H1 (cell line): ENCODE results near the gene CIC. TPM values are rescaled to one million over a fixed set of nuclear protein-coding genes. Genes with fewer than 3 reads are reported as not detected.

Source experiments
- CTCF ChIA-PET: fragments of 300-600 bp; sonication (Branson Sonifier 250); formaldehyde crosslinking; loops from one replicate; lab custom pipeline; 2021; ENCODE audit not compliant: partially characterized antibody; lab: Charles Lee
- POLR2A ChIA-PET: fragments of 300-600 bp; sonication (Branson Sonifier 250); formaldehyde crosslinking; loops from one replicate; lab custom pipeline; 2021; ENCODE audit warnings: inconsistent platforms; ENCODE audit not compliant: partially characterized antibody; lab: Charles Lee
- DNase-seq, 2 experiments: peaks; one replicate each; pipeline versions ENCODE4 v3.0.0 to v3.0.0-alpha.2; 2010 to 2022; ENCODE audit warnings: low spot score in 2 of 2, low read depth in 1 of 2, mixed read lengths in 1 of 2
- FAIRE-seq: peaks from 2 replicates; lab custom pipeline; 2011; peaks lifted over from hg19 to GRCh38; lab: Jason Lieb, UNC
- H2AFZ ChIP-seq: 2 replicates; pipeline ENCODE4 v1.8.1; 2012; ENCODE audit warnings: low read length, inconsistent platforms
- H2AK5ac ChIP-seq: 2 replicates; pipeline ENCODE4 v1.6.1; 2013; ENCODE audit warnings: low read depth, low read length
- H2BK120ac ChIP-seq: replicated peaks from 2 replicates; pipeline ENCODE3; 2013; ENCODE audit warnings: low read depth, low read length, inconsistent platforms
- H2BK12ac ChIP-seq: 2 replicates; pipeline ENCODE4 v1.6.1; 2013; ENCODE audit warnings: low read depth, low read length
- H2BK15ac ChIP-seq: 2 replicates; pipeline ENCODE4 v1.6.1; 2013; ENCODE audit warnings: low read length
- H2BK20ac ChIP-seq: 2 replicates; pipeline ENCODE4 v1.6.1; 2013; ENCODE audit warnings: low read length
- H2BK5ac ChIP-seq: 2 replicates; pipeline ENCODE4 v1.6.1; 2013; ENCODE audit warnings: low read depth, low read length
- H3K14ac ChIP-seq: 2 replicates; pipeline ENCODE4 v1.6.1; 2013; ENCODE audit warnings: inconsistent platforms; ENCODE audit not compliant: insufficient read length
- H3K18ac ChIP-seq: 2 replicates; pipeline ENCODE4 v1.6.1; 2013; ENCODE audit warnings: low read length; ENCODE audit errors: extremely low read depth
- H3K23ac ChIP-seq: 2 replicates; pipeline ENCODE4 v1.6.1; 2013; ENCODE audit warnings: inconsistent platforms; ENCODE audit not compliant: insufficient read length
- H3K23me2 ChIP-seq: 2 replicates; pipeline ENCODE4 v1.6.1; 2013; ENCODE audit warnings: low read depth, low read length
- H3K27ac ChIP-seq: 2 replicates; pipeline ENCODE4 v1.6.1; 2011; ENCODE audit warnings: low read depth, low read length, inconsistent platforms
- H3K27me3 ChIP-seq, 4 experiments: replicated peaks in 1 of 4; 1 replicate in 1 of 4; 2 replicates in 3 of 4; pipeline versions ENCODE4 v1.6.1 to v1.8.1; 2011 to 2013; ENCODE audit warnings: low read length in 3 of 4, mild to moderate bottlenecking in 3 of 4, inconsistent platforms in 2 of 4, mixed read lengths in 2 of 4, moderate library complexity in 1 of 4; ENCODE audit not compliant: control insufficient read depth in 3 of 4, insufficient read depth in 3 of 4; ENCODE audit errors: extremely low read depth in 1 of 4
- H3K36me3 ChIP-seq, 4 experiments: 2 replicates each; pipeline versions ENCODE4 v1.6.1 to v1.8.1; 2011 to 2013; ENCODE audit warnings: mild to moderate bottlenecking in 4 of 4, low read length in 3 of 4, moderate library complexity in 2 of 4, control low read depth in 1 of 4, inconsistent platforms in 1 of 4; ENCODE audit not compliant: insufficient read depth in 4 of 4, control insufficient read depth in 2 of 4
- H3K4ac ChIP-seq: replicated peaks from 2 replicates; pipeline ENCODE3; 2013; ENCODE audit warnings: low read length, low read depth, mixed read lengths, inconsistent platforms; ENCODE audit not compliant: insufficient read length
- H3K4me1 ChIP-seq, 4 experiments: replicated peaks in 1 of 4; 1 replicate in 1 of 4; 2 replicates in 3 of 4; pipeline versions ENCODE4 v1.6.1 to v1.8.1; 2011 to 2013; ENCODE audit warnings: low read length in 3 of 4, inconsistent platforms in 2 of 4, mixed read lengths in 1 of 4; ENCODE audit not compliant: insufficient read depth in 4 of 4, control insufficient read depth in 3 of 4
- H3K4me2 ChIP-seq, 2 experiments: 2 replicates each; pipeline versions ENCODE4 v1.6.1 to v1.8.1; 2011 to 2013; ENCODE audit warnings: low read depth in 2 of 2, low read length in 2 of 2, control low read depth in 1 of 2, inconsistent platforms in 1 of 2, mild to moderate bottlenecking in 1 of 2; ENCODE audit not compliant: insufficient read depth in 1 of 2
- H3K4me3 ChIP-seq, 4 experiments: fragments of 200-600, 300-600 bp in 1 of 4; sonication (generic), shearing (Covaris generic), sonication (Bioruptor Twin) in 1 of 4; 2 replicates each; pipeline versions ENCODE4 v1.5.1 to v1.8.1; 2011 to 2016; ENCODE audit warnings: low read length in 4 of 4, low read depth in 3 of 4, control low read depth in 2 of 4, inconsistent platforms in 2 of 4, mild to moderate bottlenecking in 2 of 4, mixed read lengths in 1 of 4, moderate library complexity in 1 of 4; ENCODE audit not compliant: insufficient read depth in 2 of 4; ENCODE audit errors: extremely low read depth in 1 of 4
- H3K56ac ChIP-seq: replicated peaks from 2 replicates; pipeline ENCODE3; 2013; ENCODE audit warnings: low read depth, mild to moderate bottlenecking, mixed read lengths, low read length, inconsistent platforms; ENCODE audit not compliant: insufficient read length
- H3K79me1 ChIP-seq: 2 replicates; pipeline ENCODE4 v1.6.1; 2013; ENCODE audit warnings: low read depth, low read length, control low read depth
- H3K79me2 ChIP-seq, 2 experiments: 2 replicates each; pipeline versions ENCODE4 v1.6.1 to v1.8.1; 2012 to 2013; ENCODE audit warnings: low read length in 2 of 2, mild to moderate bottlenecking in 2 of 2, inconsistent platforms in 1 of 2; ENCODE audit not compliant: insufficient read depth in 2 of 2, control insufficient read depth in 1 of 2
- H3K9ac ChIP-seq, 4 experiments: replicated peaks in 1 of 4; 1 replicate in 1 of 4; 2 replicates in 3 of 4; pipeline versions ENCODE4 v1.6.1 to v1.8.1; 2011 to 2013; ENCODE audit warnings: low read depth in 3 of 4, low read length in 3 of 4, control low read depth in 2 of 4, mild to moderate bottlenecking in 2 of 4, moderate library complexity in 2 of 4, inconsistent platforms in 1 of 4; ENCODE audit errors: extremely low read depth in 1 of 4
- H3K9me3 ChIP-seq, 2 experiments: 2 replicates each; pipeline versions ENCODE4 v1.6.1 to v1.8.1; 2012 to 2013; ENCODE audit warnings: mild to moderate bottlenecking in 2 of 2, moderate library complexity in 2 of 2, control low read depth in 1 of 2, inconsistent platforms in 1 of 2, low read depth in 1 of 2, low read length in 1 of 2, mixed read lengths in 1 of 2; ENCODE audit not compliant: insufficient read depth in 2 of 2
- H4K20me1 ChIP-seq, 2 experiments: replicated peaks in 1 of 2; 2 replicates each; pipeline versions ENCODE3 to v1.8.1; 2011 to 2013; ENCODE audit warnings: inconsistent platforms in 2 of 2, low read length in 2 of 2, mild to moderate bottlenecking in 1 of 2; ENCODE audit not compliant: insufficient read depth in 2 of 2, control insufficient read depth in 1 of 2
- H4K5ac ChIP-seq: 2 replicates; pipeline ENCODE4 v1.6.1; 2013; ENCODE audit warnings: low read length, low read depth, mixed read lengths, inconsistent platforms; ENCODE audit not compliant: insufficient read length
- H4K8ac ChIP-seq: 2 replicates; pipeline ENCODE4 v1.8.0; 2013; ENCODE audit warnings: mild to moderate bottlenecking, moderate library complexity, low read length, inconsistent platforms; ENCODE audit not compliant: insufficient read depth; ENCODE audit errors: extremely low read depth
- H4K91ac ChIP-seq: replicated peaks from 2 replicates; pipeline ENCODE3; 2013; ENCODE audit warnings: low read length, mixed read lengths, inconsistent platforms; ENCODE audit not compliant: insufficient read length
- ATF3 ChIP-seq: IDR thresholded peaks from 2 replicates; pipeline ENCODE4 v1.6.1; 2011; ENCODE audit warnings: low read depth, mild to moderate bottlenecking, low read length; ENCODE audit not compliant: insufficient read depth
- SIN3A ChIP-seq, 2 experiments: IDR thresholded peaks in 1 of 2; conservative IDR thresholded peaks in 1 of 2; 2 replicates each; pipeline ENCODE4 v1.6.1; 2011 to 2012; ENCODE audit warnings: low read length in 2 of 2, improper control_type of control experiment in 1 of 2, low read depth in 1 of 2, mild to moderate bottlenecking in 1 of 2
- SP1 ChIP-seq: IDR thresholded peaks from 2 replicates; pipeline ENCODE4 v1.6.1; 2011; ENCODE audit warnings: low read depth, low read length
- USF2 ChIP-seq: IDR thresholded peaks from 2 replicates; pipeline ENCODE4 v1.6.1; 2011; ENCODE audit warnings: low read length, improper control_type of control experiment
- YY1 ChIP-seq: IDR thresholded peaks from 2 replicates; pipeline ENCODE4 v1.6.1; 2011; ENCODE audit warnings: low read depth, mild to moderate bottlenecking, low read length
- WGBS, 2 experiments: shearing (Covaris generic) in 1 of 2; methylation state at CpG; one replicate each; pipeline versions ENCODE4 v1.1.6 to v1.1.7; 2013 to 2015; ENCODE audit warnings: low lambda C conversion rate in 2 of 2, mixed read lengths in 2 of 2, inconsistent platforms in 1 of 2, low coverage in 1 of 2, missing lambda C conversion rate in 1 of 2; ENCODE audit not compliant: insufficient replicate concordance in 2 of 2, insufficient coverage in 1 of 2, insufficient read length in 1 of 2; ENCODE audit errors: extremely low coverage in 1 of 2, missing lambda C conversion rate in 1 of 2; 5-methylcytosine and 5-hydroxymethylcytosine counted together
- polyA plus RNA-seq, 7 experiments: library from polyadenylated mRNA; depleted of rRNA in 3 of 7; stranded (reverse) in 5 of 7; unstranded in 2 of 7; fragments of >200 nt in 5 of 7; fragments of 200-250 nt in 2 of 7; gene quantifications; 1 replicate in 5 of 7; 2 replicates in 1 of 7; 4 replicates in 1 of 7; pipeline versions ENCODE4 v1.2.1 to v1.2.3, GENCODE V29; 2011 to 2013; ENCODE audit warnings: missing spikeins in 2 of 7, mixed read lengths in 2 of 7
- total RNA-seq: library from RNA; stranded (reverse); fragmentation: NEBNext Ultra II Directional; extraction: Animal tissue kit (Norgen Biotek cat#: 25700); gene quantifications from 2 replicates; pipeline ENCODE4 v1.2.1, GENCODE V29; 2021

The CIC gene
- total and polyA plus RNA-seq, 2 of the 8 experiments (the other 6 are each of a cell fraction or from before 2014, with no cell fraction given), result 13.2 to 43.6 TPM

GRCh38 chr19:42224940-42225717 lies 43.9 kb upstream of the CIC start:
- POLR2A ChIA-PET, result interaction anchor here (0.5 to 1.9 kb wide), 4 partner anchors 12 to 54 kb away, joined by 3 to 6 read pairs (median 4); no protein-coding TSS in a partner anchor
- H2BK5ac ChIP-seq, result no peak overlapping the region
- H4K5ac ChIP-seq, result no peak overlapping the region
- H3K79me2 ChIP-seq, result peaks cover 0 to 16% of the 10 kb centered on the region in 2 experiments; a peak in 2 of 4 replicates
- no peak overlapping the region for H2BK12ac ChIP-seq
- no peak for FAIRE-seq
- peaks cover 17 to 39% (median 32%) of the 10 kb centered on the region in 4 experiments for H3K36me3 ChIP-seq
- no peak overlapping the region for H2AFZ ChIP-seq
- H3K9me3 ChIP-seq, result no peaks in the 10 kb centered on the region
- no peak overlapping the region for H3K56ac ChIP-seq
- CTCF ChIA-PET, result interaction anchor here (0.8 to 2.3 kb wide), 6 partner anchors 21 to 116 kb away, joined by 3 to 8 read pairs (median 4); no protein-coding TSS in a partner anchor
- H3K27ac ChIP-seq, result no peak overlapping the region
- H3K4ac ChIP-seq, result no peak overlapping the region
- H2BK15ac ChIP-seq, result no peak overlapping the region
- no peak overlapping the region for H4K91ac ChIP-seq
- H3K27me3 ChIP-seq, result no peaks in the 10 kb centered on the region
- peaks cover 10 to 27% of the 10 kb centered on the region in 2 experiments for H4K20me1 ChIP-seq
- peaks cover 0 to 1% (median 0%) of the 10 kb centered on the region in 4 experiments; a peak in 1 of 7 replicates for H3K4me1 ChIP-seq
- H3K14ac ChIP-seq, result no peak overlapping the region
- no peak for DNase-seq
- H4K8ac ChIP-seq, result peak overlapping the region; percentile 57; the same call in 1 of the 2 replicates
- H3K79me1 ChIP-seq, result peaks cover 10% of the 10 kb centered on the region
- H3K4me3 ChIP-seq, result no peak overlapping the region
- no peak overlapping the region for H3K18ac ChIP-seq
- H2AK5ac ChIP-seq, result no peak overlapping the region
- H3K9ac ChIP-seq, result no peak overlapping the region
- peaks cover 6% of the 10 kb centered on the region; the same call in 1 of the 2 replicates for H3K23me2 ChIP-seq
- H2BK20ac ChIP-seq, result no peak overlapping the region
- H3K23ac ChIP-seq, result no peak overlapping the region
- H3K4me2 ChIP-seq, result no peak overlapping the region
- H2BK120ac ChIP-seq, result no peak overlapping the region
- 95 to 100% methylated on average over 2 to 31 of the region's 37 CpGs for WGBS, 2 experiments
- TF ChIP-seq ATF3 (no peak), SP1 (no peak), YY1 (no peak), USF2 (no peak), SIN3A (conservative IDR thresholded peaks at IDR 0.05 in 1 of 2, IDR thresholded peaks at IDR 0.05 in 1 of 2; ENCODE audit: low read depth in 1 of 2, low read length in 2 of 2) (no peak)
